ENCODE measurements around the gene FHAD1.

FHAD1 gene

DNA sequence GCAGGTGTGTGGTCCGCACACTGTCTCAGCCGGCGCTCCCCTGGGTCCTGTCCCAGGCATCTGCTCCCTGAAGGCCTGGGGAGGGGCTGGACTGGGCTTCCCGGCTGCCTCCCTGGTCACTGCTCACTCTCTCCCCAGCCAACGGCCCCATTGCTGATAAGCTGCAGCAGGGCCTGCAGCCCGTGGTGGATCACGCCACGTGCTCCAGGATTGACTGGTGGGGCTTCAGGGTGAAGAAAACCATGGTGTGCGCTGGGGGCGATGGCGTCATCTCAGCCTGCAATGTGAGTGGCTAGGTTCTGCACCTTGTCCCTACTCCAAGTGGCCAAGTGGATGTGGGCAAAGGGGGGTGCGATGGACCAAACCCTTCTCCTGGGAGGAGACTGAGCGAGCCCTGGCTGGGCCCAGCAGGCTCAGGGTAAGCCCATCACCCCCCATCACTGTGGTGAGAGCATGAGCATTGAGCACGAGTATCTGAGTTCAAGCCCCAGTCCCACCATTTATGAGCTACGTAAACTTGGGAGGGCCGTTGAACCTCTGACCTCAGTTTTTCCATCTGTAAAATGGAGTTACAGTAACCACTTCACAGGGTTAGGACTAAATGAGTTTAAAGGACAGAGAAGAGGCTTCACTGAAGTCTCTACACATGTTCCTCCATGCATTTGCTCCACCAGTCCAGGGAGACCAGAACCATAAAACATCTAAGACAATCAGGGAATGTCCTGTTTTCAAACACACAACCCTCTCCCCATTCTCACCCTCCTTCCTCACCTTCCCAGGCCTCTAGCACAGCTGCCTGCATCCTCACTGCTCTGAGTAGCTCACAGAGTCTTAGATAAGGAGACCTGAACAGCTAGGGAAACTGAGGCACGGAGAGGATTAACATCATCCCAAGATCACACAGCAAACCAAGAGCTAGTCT lies 197.7 kb downstream of the FHAD1 start:
- no peak for DNase-seq

GRCh38 chr1:15445390-15446122 lies 198.5 kb downstream of the FHAD1 start:
- no peak for DNase-seq

- DNase-seq = no peak
These were observed 199.2 kb downstream of the FHAD1 start for GRCh38 chr1:15446212-15446611.
